Glutamatergic neuron (in vitro differentiated cells): Measurements from ENCODE around the gene UBE2E2. TPM values are rescaled to one million over a fixed set of nuclear protein-coding genes. Genes with fewer than 3 reads are reported as not detected.

Experiments used
- DNase-seq: peaks from one replicate; pipeline ENCODE4 v3.0.0; 2022
- H3K27ac Mint-ChIP-seq: one replicate; pipeline ENCODE4 v1.8.0; 2020; ENCODE audit warnings: mild to moderate bottlenecking, mixed read lengths, inconsistent platforms; ENCODE audit not compliant: unreplicated experiment
- H3K27me3 Mint-ChIP-seq: one replicate; pipeline ENCODE4 v1.8.0; 2020; ENCODE audit warnings: mild to moderate bottlenecking, moderate library complexity, mixed read lengths, inconsistent platforms; ENCODE audit not compliant: unreplicated experiment
- H3K36me3 Mint-ChIP-seq: one replicate; pipeline ENCODE4 v1.8.0; 2020; ENCODE audit warnings: mild to moderate bottlenecking, mixed read lengths, inconsistent platforms; ENCODE audit not compliant: unreplicated experiment
- H3K4me1 Mint-ChIP-seq: one replicate; pipeline ENCODE4 v1.8.0; 2020; ENCODE audit warnings: mild to moderate bottlenecking, low read depth, mixed read lengths, inconsistent platforms; ENCODE audit not compliant: unreplicated experiment
- H3K4me3 Mint-ChIP-seq: one replicate; pipeline ENCODE4 v1.8.0; 2020; ENCODE audit warnings: mild to moderate bottlenecking, mixed read lengths, inconsistent platforms; ENCODE audit not compliant: unreplicated experiment
- H3K9me3 Mint-ChIP-seq: one replicate; pipeline ENCODE4 v1.8.0; 2020; ENCODE audit warnings: mild to moderate bottlenecking, moderate library complexity, mixed read lengths, inconsistent platforms; ENCODE audit not compliant: unreplicated experiment
- CTCF ChIP-seq: fragments of 200-600 bp; sonication (generic); IDR thresholded peaks from one replicate; pipeline ENCODE4 v1.5.0; 2021; ENCODE audit not compliant: partially characterized antibody, unreplicated experiment
- total RNA-seq: library from RNA; stranded (reverse); fragmentation: NEBNext Ultra II Directional; extraction: Animal tissue kit (Norgen Biotek cat#: 25700); gene quantifications from one replicate; pipeline ENCODE4 v1.2.1, GENCODE V29; 2021; ENCODE audit not compliant: unreplicated experiment

The UBE2E2 gene
- total RNA-seq, 1 donor from 2014 or later = 40.6 TPM

DNA sequence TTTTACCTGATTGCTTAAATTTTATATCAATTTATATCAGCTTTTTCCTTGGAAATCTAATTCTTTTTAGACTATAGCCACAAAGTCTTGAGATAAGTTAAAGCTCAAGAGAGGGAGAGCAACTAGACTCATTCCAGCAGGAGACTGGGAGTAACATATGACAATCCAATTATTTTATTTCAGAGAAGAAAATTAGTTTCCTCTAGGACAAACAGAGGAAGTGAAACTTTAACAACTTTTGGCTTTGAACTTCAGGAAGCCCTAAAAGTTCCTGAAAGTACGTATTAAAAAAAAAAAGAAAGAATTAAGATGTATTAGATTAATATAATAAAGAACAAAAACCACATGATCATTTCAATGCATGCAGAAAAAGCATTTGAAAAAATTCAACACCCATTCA lies 13.9 kb upstream of the UBE2E2 start:
- H3K27ac Mint-ChIP-seq = no peak overlapping the region
- H3K4me1 Mint-ChIP-seq = no peaks in the 10 kb centered on the region
- no peak for DNase-seq
- H3K36me3 Mint-ChIP-seq = no peaks in the 10 kb centered on the region
- no peak overlapping the region for H3K4me3 Mint-ChIP-seq
- no peaks in the 10 kb centered on the region for H3K9me3 Mint-ChIP-seq
- peaks cover 3% of the 10 kb centered on the region for H3K27me3 Mint-ChIP-seq
- TF ChIP-seq CTCF = no peak

DNA sequence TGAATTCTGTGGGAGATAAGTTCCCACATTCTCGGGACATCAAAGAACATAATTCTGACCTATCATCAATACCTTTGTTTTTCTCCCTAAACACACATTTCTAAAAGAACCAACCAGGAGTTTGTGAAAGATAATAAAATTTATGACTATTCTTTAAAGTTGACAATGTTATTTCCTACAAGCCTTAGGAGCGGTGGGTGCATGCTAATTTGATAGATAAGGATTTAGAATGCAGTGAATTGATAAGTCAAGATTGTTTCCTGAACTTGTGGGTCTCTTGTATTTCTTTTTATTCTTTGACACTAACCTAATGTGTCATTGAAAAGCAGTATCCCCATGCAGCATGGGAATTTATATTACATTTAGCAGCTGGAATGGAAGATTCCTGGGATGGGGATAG lies 10.3 kb upstream of the UBE2E2 start:
- TF ChIP-seq CTCF = no peak
- H3K4me1 Mint-ChIP-seq = no peaks in the 10 kb centered on the region
- no peak for DNase-seq
- no peaks in the 10 kb centered on the region for H3K27me3 Mint-ChIP-seq
- no peak overlapping the region for H3K4me3 Mint-ChIP-seq
- no peaks in the 10 kb centered on the region for H3K9me3 Mint-ChIP-seq
- H3K27ac Mint-ChIP-seq = no peak overlapping the region
- H3K36me3 Mint-ChIP-seq = no peaks in the 10 kb centered on the region

- no peaks in the 10 kb centered on the region for H3K27me3 Mint-ChIP-seq
- DNase-seq = no peak
- no peak overlapping the region for H3K27ac Mint-ChIP-seq
- no peaks in the 10 kb centered on the region for H3K36me3 Mint-ChIP-seq
- H3K4me3 Mint-ChIP-seq = no peak overlapping the region
- peaks cover 1% of the 10 kb centered on the region for H3K9me3 Mint-ChIP-seq
- H3K4me1 Mint-ChIP-seq = no peaks in the 10 kb centered on the region
- TF ChIP-seq CTCF = no peak
Observed at GRCh38 chr3:23193831-23194230, 9.3 kb upstream of the UBE2E2 start.

GRCh38 chr3:23198801-23199200 lies 4.3 kb upstream of the UBE2E2 start:
- Mint-ChIP-seq H3K36me3 (no peaks in the 10 kb centered on the region), H3K27me3 (peaks cover 4% of the 10 kb centered on the region), H3K4me1 (no peaks in the 10 kb centered on the region), H3K9me3 (peaks cover 6% of the 10 kb centered on the region), H3K4me3 (no peak overlapping the region), H3K27ac (no peak overlapping the region)
- no peak for DNase-seq
- no peak for TF ChIP-seq CTCF

DNA sequence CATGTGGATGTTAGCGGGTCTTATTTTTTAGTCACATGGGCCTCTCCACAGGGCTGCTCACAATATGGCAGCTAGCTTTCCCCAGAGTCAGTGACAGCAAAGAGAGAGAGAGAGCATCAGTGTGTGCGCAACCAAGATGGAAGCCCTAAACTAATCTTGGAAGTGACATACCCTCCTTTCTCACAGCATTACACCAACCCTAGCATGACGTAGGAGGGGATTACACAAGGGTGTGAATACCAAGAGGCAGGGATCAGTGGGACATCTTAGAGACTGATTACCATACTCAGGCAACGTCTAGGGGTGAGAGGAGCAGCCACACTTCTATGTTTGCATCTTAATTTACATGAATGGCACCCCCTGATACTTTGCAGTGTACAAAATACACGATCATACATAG lies 3.5 kb upstream of the UBE2E2 start:
- no peak for TF ChIP-seq CTCF
- peaks cover 4% of the 10 kb centered on the region for H3K27me3 Mint-ChIP-seq

More for the DNA sequence above, 3.5 kb upstream of the UBE2E2 start:
- Mint-ChIP-seq H3K4me1 (peaks cover 2% of the 10 kb centered on the region), H3K4me3 (no peak overlapping the region), H3K9me3 (peaks cover 8% of the 10 kb centered on the region), H3K36me3 (no peaks in the 10 kb centered on the region), H3K27ac (no peak overlapping the region)
- no peak for DNase-seq
